NCI-H1694 (cell line): ENCODE results near the gene FGGY.
"Not testable (repeated sequence)": the region's sequence is repeated elsewhere in the genome, so short reads cannot be mapped to it uniquely, and the experiment has no call there.

Source experiments
- DNase-seq: peaks from one replicate; lab custom pipeline; 2025; lab: John Stamatoyannopoulos, UW

Gene FGGY

GRCh38 chr1:59735927-59736326 is 439.0 kb downstream of the FGGY start:
- DNase-seq: not testable (repeated sequence)

GRCh38 chr1:59736744-59737143 is 439.9 kb downstream of the FGGY start:
- DNase-seq: no peak

- no peak for DNase-seq
Observed at GRCh38 chr1:59737638-59738037, 440.7 kb downstream of the FGGY start.

GRCh38 chr1:59738152-59738551 is 441.3 kb downstream of the FGGY start:
- DNase-seq: peak; percentile 63

DNA sequence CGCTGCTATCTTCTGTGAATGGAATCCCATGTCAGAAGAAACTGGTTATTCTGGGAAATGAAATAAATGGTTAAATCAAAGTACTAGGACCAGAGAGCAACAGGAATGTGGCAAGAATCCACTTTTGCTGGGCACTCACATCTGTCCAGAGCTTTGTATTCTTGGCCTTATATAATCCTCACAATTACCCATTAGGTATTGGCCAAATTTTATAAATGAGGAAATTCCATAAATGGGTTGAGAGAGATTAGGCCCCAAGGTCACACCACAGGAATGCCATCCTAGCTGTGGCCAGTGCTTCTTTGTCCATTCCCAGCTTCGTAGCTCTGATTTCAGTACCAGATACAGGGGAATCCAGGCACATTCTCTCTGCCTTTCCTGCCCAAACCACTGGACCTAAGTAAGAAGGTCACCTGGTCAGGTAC is 441.7 kb downstream of the FGGY start:
- DNase-seq: no peak

DNA sequence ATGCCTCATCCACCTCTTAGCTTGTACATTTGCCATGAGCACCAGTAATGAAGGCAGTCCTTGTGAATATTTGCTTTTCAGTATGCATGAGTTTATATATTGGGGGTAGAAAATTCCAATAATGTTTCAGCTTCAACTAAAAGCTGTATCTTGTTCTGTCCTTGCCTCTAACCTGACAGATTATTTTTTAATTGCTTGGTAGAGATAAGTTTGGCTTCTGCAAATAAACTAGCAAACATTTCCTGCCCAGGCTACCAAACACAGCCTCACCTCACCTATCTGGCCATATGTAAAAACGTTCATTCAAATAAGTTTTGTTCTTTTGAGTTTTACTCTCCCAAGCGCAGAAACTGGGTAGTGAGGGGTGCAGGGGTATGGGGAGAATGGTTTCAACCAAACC is 442.2 kb downstream of the FGGY start:
- DNase-seq: no peak

DNA sequence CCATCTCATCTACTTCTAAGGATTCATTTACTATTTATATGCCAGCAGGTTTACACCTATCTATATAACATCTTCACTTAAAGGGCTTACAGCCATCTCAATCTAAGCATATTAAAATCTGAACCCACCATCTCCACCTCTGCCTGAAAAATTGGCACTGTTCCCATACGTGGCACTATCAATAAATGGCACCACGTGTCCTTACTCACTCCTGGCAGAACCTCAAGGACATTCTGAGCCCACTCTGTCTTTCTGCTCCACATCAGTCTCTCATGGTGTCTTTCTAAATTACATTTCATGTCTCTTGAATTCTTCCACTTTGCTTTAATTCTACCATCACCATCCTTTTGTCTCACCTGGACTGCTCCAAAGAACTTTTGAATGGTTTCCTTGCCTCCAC is 445.6 kb downstream of the FGGY start:
- no peak for DNase-seq

- no peak for DNase-seq
Observed at GRCh38 chr1:59743324-59744091, 446.6 kb downstream of the FGGY start.

- no peak for DNase-seq
Observed at GRCh38 chr1:59747420-59748024, 450.6 kb downstream of the FGGY start.

GRCh38 chr1:59748123-59748522 is 451.2 kb downstream of the FGGY start:
- no peak for DNase-seq

DNA sequence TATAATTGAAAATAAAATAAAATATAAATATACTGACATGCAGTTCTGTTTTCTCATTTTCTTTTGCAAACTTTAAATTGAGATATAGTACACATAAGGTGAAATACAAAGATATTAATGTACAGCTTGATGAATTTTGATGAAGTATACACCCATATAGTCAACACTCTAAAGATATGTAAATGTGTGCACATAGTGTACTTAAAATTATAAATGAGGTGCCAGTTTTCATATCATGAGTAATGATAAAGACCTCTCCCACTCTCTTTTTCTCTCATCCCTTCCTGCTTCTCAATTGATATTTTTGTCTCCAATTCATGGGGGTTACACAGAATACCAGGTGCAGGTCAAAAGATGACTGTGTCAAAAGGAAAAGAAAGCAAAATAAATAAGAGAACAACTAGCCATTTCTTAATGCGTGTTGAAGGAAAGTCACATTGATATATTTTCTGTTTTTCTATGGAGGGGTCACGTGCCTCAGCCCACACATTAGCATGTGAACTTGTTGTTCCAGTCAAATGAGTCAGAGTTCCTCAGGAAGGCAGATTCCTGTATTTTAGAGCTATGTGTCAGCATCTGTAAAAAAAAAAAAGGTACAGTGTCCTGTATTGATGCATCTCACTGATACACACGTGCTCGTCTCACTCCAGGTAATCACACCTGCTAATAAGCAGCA is 453.6 kb downstream of the FGGY start:
- no peak for DNase-seq

DNA sequence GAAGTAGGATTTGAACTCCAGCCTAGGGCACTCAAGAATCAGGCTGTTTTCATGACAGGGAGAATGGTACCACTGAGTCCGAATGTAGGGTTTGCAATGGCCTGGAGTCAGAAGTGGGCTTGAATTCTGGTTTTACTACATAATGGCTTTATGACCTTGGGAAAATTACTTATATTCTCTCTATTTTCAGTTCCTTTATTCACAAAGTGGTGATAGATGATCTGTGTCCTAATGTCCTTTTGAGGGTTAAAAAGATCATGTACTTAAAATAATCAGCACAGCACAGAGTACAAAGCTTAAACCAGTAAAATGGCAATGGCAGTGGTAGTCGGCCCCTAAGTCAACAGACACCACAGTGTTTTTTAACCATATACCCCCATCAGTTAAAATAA is 454.1 kb downstream of the FGGY start:
- DNase-seq: no peak

DNA sequence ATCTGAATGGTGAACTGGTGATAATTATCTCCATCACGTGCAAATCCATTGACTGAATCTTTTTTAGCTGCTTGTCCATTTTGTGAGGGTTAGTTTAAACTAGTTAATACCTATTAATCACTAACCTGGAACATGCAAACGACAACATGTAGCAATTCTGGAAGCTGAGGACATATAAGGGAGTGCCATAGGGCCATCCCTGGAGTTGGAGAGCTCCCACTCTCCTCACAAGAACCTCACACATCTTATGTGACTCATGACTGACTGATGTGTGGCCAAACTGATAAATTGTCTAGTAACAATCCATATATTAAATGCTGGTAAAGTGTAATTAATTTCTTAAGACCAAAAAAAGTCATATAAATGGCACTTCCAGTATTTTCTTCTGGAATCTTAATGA is 454.9 kb downstream of the FGGY start:
- DNase-seq: no peak

DNA sequence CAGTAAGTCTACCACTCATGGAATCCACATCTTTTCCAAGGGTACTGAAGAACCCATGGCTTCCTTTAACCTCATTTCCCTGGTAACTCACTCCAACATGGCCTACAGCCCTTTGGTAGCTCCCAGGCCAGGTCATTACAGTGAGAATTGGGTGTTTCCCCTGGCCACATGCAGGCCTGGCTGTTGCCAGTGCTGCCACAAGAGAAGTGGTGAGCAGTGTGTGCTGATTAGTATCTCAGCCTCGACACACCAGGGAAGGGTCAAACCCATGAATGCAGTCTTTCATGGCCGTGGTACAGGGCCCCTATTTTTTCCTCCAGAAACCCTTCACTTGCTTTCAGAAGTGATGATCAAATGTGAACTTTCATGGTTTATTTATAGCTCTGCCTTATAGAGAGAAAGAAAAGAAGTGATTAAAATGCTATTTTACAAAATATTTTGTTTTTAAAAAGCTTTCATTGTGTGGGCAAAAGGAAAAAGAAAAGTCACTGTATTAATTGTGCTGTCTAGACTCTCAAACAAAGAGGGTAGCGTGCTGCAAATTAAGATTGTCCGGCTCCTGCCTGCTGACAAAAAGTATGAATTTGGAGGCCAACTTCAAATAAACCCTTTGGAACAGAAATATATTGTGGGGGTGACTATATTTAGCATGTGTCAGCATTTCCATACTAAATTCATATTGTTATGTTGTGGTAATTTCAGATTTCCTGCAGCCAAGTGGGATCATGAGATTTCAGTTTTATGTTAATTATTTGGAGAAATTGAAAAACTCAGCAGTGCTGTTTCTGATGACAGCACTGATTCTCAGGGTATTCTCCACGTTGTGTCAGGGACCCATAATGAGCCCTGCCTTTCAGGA is 455.9 kb downstream of the FGGY start:
- no peak for DNase-seq

GRCh38 chr1:59755069-59755685 is 458.3 kb downstream of the FGGY start:
- no peak for DNase-seq

- DNase-seq: no peak
Observed at GRCh38 chr1:59757197-59757747, 460.4 kb downstream of the FGGY start.

DNA sequence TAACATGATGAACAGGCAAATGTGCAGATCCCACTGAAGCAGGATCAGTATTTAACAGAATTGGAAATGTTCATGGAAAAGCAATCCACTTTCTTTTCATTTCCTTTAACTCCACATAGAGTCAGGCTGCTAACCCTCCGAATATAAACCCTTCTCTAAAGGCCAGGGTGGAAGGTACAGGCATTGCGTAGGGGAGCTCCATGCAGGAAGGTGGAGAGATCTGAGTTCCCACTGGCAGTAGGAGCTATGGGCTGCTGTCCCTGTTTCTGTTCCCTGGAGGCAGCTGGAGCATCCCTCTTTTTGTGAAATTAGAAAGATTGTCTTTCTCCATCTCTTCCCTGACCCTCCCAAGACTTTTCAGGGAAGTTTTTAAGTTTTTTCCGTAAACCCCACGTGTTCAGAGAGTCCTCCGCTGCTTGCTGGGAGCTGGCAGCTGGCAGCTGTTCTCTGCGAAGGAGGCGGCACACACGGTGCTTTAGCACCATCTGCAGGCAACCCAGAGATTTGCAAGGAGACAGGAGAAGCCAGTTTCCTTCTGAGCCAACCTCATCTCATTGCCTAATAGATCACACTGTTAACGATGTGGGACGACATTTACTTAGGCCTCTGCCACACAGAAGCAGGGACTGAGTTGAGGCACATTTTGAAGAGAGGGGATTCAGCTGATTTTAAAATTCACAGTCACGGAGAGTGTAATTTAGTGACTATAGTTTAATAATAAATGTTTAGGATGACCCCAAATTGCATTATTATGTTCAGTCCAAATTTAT is 462.4 kb downstream of the FGGY start:
- peak; percentile 83 for DNase-seq

DNA sequence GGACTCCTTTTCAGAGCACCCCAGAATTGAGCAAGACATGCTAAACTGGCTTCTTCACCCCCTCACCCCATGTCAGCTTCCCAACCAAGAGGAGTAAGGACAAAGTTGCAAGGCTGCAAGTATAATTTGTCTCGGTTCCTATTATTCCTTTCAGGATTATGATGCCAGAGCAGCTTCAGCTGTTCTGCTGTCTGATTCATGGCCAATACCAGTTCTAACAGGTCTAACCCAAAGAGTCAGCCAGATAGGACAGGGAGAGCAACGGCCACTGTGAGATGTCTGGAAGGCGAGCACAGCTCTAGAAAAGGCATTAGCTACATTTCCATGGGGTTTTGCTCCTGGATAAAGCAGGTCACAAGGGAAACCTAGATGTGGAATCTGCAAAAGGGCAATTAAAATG is 464.5 kb downstream of the FGGY start:
- DNase-seq: no peak

- DNase-seq: no peak
Observed at GRCh38 chr1:59763418-59763817, 466.5 kb downstream of the FGGY start.

DNA sequence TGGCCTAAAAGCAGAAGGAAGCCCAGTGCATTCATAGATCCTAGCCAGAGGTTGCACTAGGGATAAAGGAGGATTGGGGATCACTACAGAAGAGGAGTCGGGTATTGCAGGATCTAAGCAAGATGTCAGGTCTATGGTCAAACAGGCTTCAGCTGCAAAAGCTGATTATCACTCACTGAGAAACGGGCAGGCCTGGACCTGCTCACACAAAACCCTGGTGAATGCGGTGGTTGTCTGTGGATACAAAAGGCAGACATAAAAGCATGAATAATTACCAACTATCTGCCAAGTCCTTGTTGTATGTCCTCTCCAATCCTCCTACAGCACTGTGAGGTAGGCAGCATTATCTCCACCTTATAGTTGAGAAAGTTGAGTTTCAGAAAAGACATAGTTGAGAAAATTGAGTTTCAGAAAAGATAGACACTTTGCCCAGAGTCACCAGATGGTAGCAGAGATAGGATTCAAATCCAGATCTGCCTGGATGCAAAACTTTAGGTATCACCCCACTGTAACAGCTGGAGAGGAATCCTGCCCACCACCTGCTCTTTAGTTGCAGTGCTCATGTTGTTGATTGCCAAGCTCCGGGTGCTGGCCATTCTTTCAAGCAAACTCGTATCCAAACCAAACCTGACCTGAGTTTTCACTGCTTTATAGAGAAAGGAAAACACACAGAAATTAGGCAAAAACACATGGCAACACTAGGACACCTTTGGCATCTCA is 468.3 kb downstream of the FGGY start:
- DNase-seq: peak; percentile 57
